Keratinocyte (primary cell): ENCODE data around the gene CCNT1. TPM values are rescaled to one million over a fixed set of nuclear protein-coding genes. Genes with fewer than 3 reads are reported as not detected.
"Not testable (repeated sequence)": the region's sequence is repeated elsewhere in the genome, so short reads cannot be mapped to it uniquely, and the experiment has no call there.

ENCODE experiments used
- DNase-seq: peaks from one replicate; pipeline ENCODE4 v3.0.0-alpha.2; 2011; ENCODE audit warnings: low read depth, missing footprints, low spot score
- FAIRE-seq: peaks from 2 replicates; lab custom pipeline; 2011; peaks lifted over from hg19 to GRCh38; lab: Jason Lieb, UNC
- H2AFZ ChIP-seq: 2 replicates; pipeline ENCODE4 v1.6.0; 2012; ENCODE audit warnings: low read length, control low read depth, inconsistent platforms; ENCODE audit not compliant: control insufficient read depth
- H3K27ac ChIP-seq: 2 replicates; pipeline ENCODE4 v1.5.1; 2011; ENCODE audit warnings: low read length; ENCODE audit not compliant: control insufficient read depth, insufficient read depth
- H3K27me3 ChIP-seq: 3 replicates; pipeline ENCODE4 v1.6.0; 2011; ENCODE audit warnings: low read length; ENCODE audit not compliant: control insufficient read depth, insufficient read depth; ENCODE audit errors: extremely low read depth
- H3K36me3 ChIP-seq, 2 experiments: 2 replicates in 1 of 2; 3 replicates in 1 of 2; pipeline ENCODE4 v1.5.1; 2011; ENCODE audit warnings: low read length in 2 of 2, mild to moderate bottlenecking in 1 of 2; ENCODE audit not compliant: control insufficient read depth in 2 of 2, insufficient read depth in 2 of 2; ENCODE audit errors: extremely low read depth in 1 of 2
- H3K4me1 ChIP-seq: 3 replicates; pipeline ENCODE4 v1.5.1; 2011; ENCODE audit warnings: low read length; ENCODE audit not compliant: control insufficient read depth, insufficient read depth; ENCODE audit errors: extremely low read depth
- H3K4me2 ChIP-seq: 3 replicates; pipeline ENCODE4 v1.6.0; 2011; ENCODE audit warnings: low read depth, low read length; ENCODE audit not compliant: control insufficient read depth, insufficient read depth; ENCODE audit errors: extremely low read depth
- H3K4me3 ChIP-seq, 3 experiments: fragments of 200-600 bp in 1 of 3; sonication (generic) in 1 of 3; 2 replicates in 2 of 3; 3 replicates in 1 of 3; pipeline ENCODE4 v1.5.1; 2011 to 2016; ENCODE audit warnings: low read length in 3 of 3, mild to moderate bottlenecking in 3 of 3, control low read depth in 2 of 3, inconsistent platforms in 1 of 3, low read depth in 1 of 3, mixed read lengths in 1 of 3, mixed run types in 1 of 3, moderate library complexity in 1 of 3; ENCODE audit not compliant: control insufficient read depth in 2 of 3, insufficient read depth in 2 of 3; ENCODE audit errors: extremely low read depth in 1 of 3
- H3K79me2 ChIP-seq: 2 replicates; pipeline ENCODE4 v1.6.0; 2012; ENCODE audit warnings: low read length; ENCODE audit not compliant: control insufficient read depth, insufficient read depth
- H3K9ac ChIP-seq: 3 replicates; pipeline ENCODE4 v1.6.0; 2011; ENCODE audit warnings: low read length; ENCODE audit not compliant: control insufficient read depth, insufficient read depth; ENCODE audit errors: extremely low read depth
- H3K9me1 ChIP-seq: 3 replicates; pipeline ENCODE4 v1.6.0; 2011; ENCODE audit warnings: low read length; ENCODE audit not compliant: control insufficient read depth, insufficient read depth; ENCODE audit errors: extremely low read depth
- H3K9me3 ChIP-seq: 2 replicates; pipeline ENCODE4 v1.5.1; 2012; ENCODE audit warnings: low read depth, low read length; ENCODE audit not compliant: control insufficient read depth
- H4K20me1 ChIP-seq: 3 replicates; pipeline ENCODE4 v1.6.0; 2011; ENCODE audit warnings: low read length; ENCODE audit not compliant: control insufficient read depth, insufficient read depth; ENCODE audit errors: extremely low read depth
- CTCF ChIP-seq, 3 experiments: IDR thresholded peaks in 1 of 3; conservative IDR thresholded peaks in 1 of 3; optimal IDR thresholded peaks in 1 of 3; 2 replicates in 2 of 3; 3 replicates in 1 of 3; pipeline versions ENCODE3 to v1.5.1; 2011; ENCODE audit warnings: low read length in 3 of 3, mild to moderate bottlenecking in 3 of 3, moderate library complexity in 2 of 3, control low read depth in 1 of 3, inconsistent platforms in 1 of 3; ENCODE audit not compliant: insufficient read depth in 2 of 3; ENCODE audit errors: extremely low read depth in 1 of 3
- EZH2 ChIP-seq: IDR thresholded peaks from one replicate; pipeline ENCODE4 v1.6.1; 2012; ENCODE audit warnings: inconsistent platforms, mild to moderate bottlenecking, low read length, moderate library complexity
- dilution Hi-C: fragments of 300-500 bp; cut with MboI; formaldehyde crosslinking; loops from one replicate; pipeline ENCODE4 v1.7.0; 2020; ENCODE audit warnings: low sequenced_read_pairs; ENCODE audit not compliant: extremely low pct_ligation_motif_present
- polyA plus RNA-seq, 5 experiments: library from polyadenylated mRNA; depleted of rRNA in 3 of 5; stranded (reverse) in 3 of 5; stranded (forward) in 1 of 5; unstranded in 1 of 5; fragments of >200 nt; gene quantifications; 1 replicate in 1 of 5; 2 replicates in 3 of 5; 3 replicates in 1 of 5; pipeline versions ENCODE4 v1.2.1 to v1.2.3, GENCODE V29; 2011 to 2012; ENCODE audit warnings: missing spikeins in 2 of 5, low read depth in 1 of 5, low replicate concordance in 1 of 5

The CCNT1 gene
- polyA plus RNA-seq, 1 donor (not counting 4 experiments of a cell fraction or from before 2014, with no cell fraction given) = 23.4 TPM

GRCh38 chr12:48683534-48683933 lies 33.0 kb downstream of the CCNT1 start:
- dilution Hi-C loops = no loop called here

GRCh38 chr12:48682927-48683326 lies 33.6 kb downstream of the CCNT1 start:
- no peak for FAIRE-seq
- peak overlapping the region; percentile 67 to 98 (median 74) for H3K4me3 ChIP-seq
- dilution Hi-C loops = no loop called here

More at GRCh38 chr12:48683534-48683933, 33.0 kb downstream of the CCNT1 start:
- Histone ChIP-seq H3K27ac (no peak overlapping the region), H2AFZ (no peak overlapping the region), H4K20me1 (peaks cover 8% of the 10 kb centered on the region), H3K4me3 (no peak overlapping the region), H3K9me1 (peaks cover 2% of the 10 kb centered on the region), H3K9me3 (no peaks in the 10 kb centered on the region), H3K9ac (no peak overlapping the region), H3K27me3 (no peaks in the 10 kb centered on the region), H3K36me3 (peaks cover 8 to 17% of the 10 kb centered on the region in 2 experiments), H3K4me2 (no peak overlapping the region), H3K79me2 (peaks cover 35% of the 10 kb centered on the region), H3K4me1 (peaks cover 23% of the 10 kb centered on the region)
- TF ChIP-seq EZH2 = no peak
- TF ChIP-seq CTCF (optimal IDR thresholded peaks at IDR 0.05 in 1 of 3, IDR thresholded peaks at IDR 0.05 in 1 of 3, conservative IDR thresholded peaks at IDR 0.05 in 1 of 3; ENCODE audit: extremely low read depth in 1 of 3, insufficient read depth in 2 of 3, low read length in 3 of 3) = no peak
- no peak for FAIRE-seq
- DNase-seq = no peak

DNA sequence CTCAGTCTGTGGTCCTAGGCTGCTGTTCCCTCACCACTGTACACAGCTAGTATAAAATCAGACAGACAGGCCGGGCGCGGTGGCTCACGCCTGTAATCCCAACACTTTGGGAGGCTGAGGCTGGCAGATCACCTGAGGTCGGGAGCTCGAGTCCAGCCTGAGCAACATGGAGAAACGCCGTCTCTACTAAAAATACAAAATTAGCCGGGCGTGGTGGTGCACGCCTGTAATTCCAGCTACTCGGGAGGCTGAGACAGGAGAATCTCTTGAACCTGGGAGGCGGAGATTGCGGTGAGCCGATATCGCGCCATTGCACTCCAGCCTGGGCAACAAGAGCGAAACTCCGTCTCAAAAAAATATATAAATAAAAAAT lies 34.0 kb downstream of the CCNT1 start:
- Histone ChIP-seq H2AFZ (peak overlapping the region; percentile 96), H3K9ac (peak overlapping the region; percentile 72), H3K4me2 (peak overlapping the region; percentile 71), H3K79me2 (peaks cover 44% of the 10 kb centered on the region), H3K27ac (peak overlapping the region; percentile 47), H3K4me1 (peaks cover 24% of the 10 kb centered on the region), H3K4me3 (peak overlapping the region; percentile 67 to 98 (median 74)), H3K36me3 (peaks cover 11 to 19% of the 10 kb centered on the region in 2 experiments)
- FAIRE-seq, DNase-seq, H3K9me1 ChIP-seq, dilution Hi-C loops, H4K20me1 ChIP-seq, H3K9me3 ChIP-seq, H3K27me3 ChIP-seq: not testable (repeated sequence)

More at GRCh38 chr12:48682927-48683326, 33.6 kb downstream of the CCNT1 start:
- H2AFZ ChIP-seq = no peak overlapping the region
- H3K27ac ChIP-seq = no peak overlapping the region
- peaks cover 2% of the 10 kb centered on the region for H3K9me1 ChIP-seq
- no peak overlapping the region for H3K9ac ChIP-seq
- H3K9me3 ChIP-seq = no peaks in the 10 kb centered on the region
- H3K79me2 ChIP-seq = peaks cover 41% of the 10 kb centered on the region
- TF ChIP-seq EZH2 = no peak
- TF ChIP-seq CTCF (optimal IDR thresholded peaks at IDR 0.05 in 1 of 3, IDR thresholded peaks at IDR 0.05 in 1 of 3, conservative IDR thresholded peaks at IDR 0.05 in 1 of 3; ENCODE audit: extremely low read depth in 1 of 3, insufficient read depth in 2 of 3, low read length in 3 of 3) = no peak
- no peak for DNase-seq
- peak overlapping the region; percentile 71 for H3K4me2 ChIP-seq
- H3K36me3 ChIP-seq = peaks cover 8 to 19% of the 10 kb centered on the region in 2 experiments
- peaks cover 9% of the 10 kb centered on the region for H4K20me1 ChIP-seq
- no peaks in the 10 kb centered on the region for H3K27me3 ChIP-seq
- H3K4me1 ChIP-seq = peaks cover 24% of the 10 kb centered on the region
